Femur (tissue), 1 donor: Measurements from ENCODE around the gene FGGY.

Experiments used
- DNase-seq: peaks from one replicate; pipeline ENCODE4 v3.0.0-alpha.2; 2017

The FGGY gene

GRCh38 chr1:59666106-59666505 lies 369.2 kb downstream of the FGGY start:
- DNase-seq, result no peak

GRCh38 chr1:59667020-59667419 lies 370.1 kb downstream of the FGGY start:
- no peak for DNase-seq

- peak; percentile 49 for DNase-seq
Measured at GRCh38 chr1:59669752-59670312, 372.9 kb downstream of the FGGY start.

- no peak for DNase-seq
Measured at GRCh38 chr1:59670662-59671061, 373.8 kb downstream of the FGGY start.

DNA sequence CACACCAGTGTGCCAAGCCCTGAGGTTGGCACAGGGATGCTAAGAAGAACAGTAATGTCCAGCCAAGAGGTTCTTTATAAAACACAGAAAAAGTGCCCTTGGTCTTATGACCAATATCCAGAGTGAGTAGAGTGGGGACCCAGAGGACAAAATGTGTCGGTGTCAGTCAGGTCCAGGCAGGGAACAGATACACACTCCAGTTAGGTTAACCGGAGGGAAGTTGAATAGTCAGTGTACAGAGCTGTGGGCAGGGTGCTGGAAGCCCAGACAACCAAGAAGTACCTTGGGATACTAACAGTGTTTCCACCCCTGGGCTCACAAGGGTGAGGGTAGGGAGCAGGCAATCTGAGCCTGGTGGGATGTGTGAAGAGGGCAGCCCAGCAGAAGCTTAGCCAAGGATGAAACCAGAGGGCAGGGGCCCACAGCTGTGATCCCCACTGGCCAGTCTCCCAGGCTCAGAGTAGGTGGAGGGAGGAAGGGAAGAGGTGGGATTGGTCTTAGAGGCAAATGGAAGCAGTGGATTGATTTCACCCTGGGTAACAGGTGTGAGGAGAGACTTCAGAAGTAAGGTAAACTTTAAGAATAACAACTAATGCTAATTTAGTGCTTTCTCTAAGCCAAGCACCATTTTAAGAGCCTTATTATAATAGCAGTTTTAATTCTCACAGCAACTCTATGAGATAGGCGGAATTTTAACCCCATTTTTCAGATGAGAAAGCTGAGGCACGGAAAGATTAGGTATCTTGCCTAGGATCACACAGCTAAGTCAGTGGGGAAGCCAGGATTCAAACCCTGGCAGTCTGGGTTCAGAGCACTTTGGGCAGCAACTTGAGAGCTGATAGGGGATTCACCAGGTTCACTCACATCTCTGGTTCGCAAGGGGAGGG lies 374.4 kb downstream of the FGGY start:
- DNase-seq, result no peak

- no peak for DNase-seq
Measured at GRCh38 chr1:59671953-59672305, 375.0 kb downstream of the FGGY start.

- no peak for DNase-seq
Measured at GRCh38 chr1:59672851-59673572, 376.1 kb downstream of the FGGY start.

- no peak for DNase-seq
Measured at GRCh38 chr1:59673573-59674450, 376.9 kb downstream of the FGGY start.

GRCh38 chr1:59674595-59674994 lies 377.7 kb downstream of the FGGY start:
- DNase-seq, result no peak

DNA sequence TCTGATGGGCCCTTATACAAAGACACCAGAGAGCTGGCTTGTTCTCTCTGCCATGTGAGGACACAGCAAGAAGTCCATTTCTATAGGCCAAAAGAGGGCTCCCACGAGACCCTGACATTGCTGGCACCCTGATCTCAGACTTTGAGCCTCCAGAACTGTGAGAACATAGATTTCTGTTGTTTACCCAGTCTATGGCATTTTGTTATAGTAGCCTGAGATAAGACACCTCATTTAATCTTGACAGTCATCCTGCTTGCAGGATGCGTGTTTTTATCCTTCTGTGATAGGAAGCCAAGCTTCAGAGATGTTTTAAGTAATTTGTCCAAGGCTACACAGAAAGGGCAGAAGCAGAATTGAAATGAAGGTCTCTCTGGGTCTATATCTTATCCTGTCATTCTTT lies 379.0 kb downstream of the FGGY start:
- no peak for DNase-seq

DNA sequence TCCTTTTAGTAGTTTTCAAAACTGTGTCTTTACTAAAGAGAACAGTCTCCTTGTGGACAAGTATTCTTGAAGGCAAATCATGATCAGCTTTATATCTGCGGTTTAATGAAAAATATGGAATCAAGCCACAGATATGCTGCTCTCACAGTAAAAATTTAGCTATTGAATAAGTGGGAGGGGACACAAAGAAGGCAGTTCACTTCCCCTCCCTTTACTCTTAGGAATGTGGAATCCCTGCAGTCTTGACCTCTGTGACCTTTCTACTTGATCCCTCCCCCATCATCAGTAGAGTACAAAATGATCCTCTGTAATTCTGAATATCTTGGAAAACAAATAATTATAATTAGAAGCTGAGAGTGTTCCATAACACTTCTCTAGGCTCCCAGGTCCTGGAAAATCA lies 381.1 kb downstream of the FGGY start:
- DNase-seq, result no peak

DNA sequence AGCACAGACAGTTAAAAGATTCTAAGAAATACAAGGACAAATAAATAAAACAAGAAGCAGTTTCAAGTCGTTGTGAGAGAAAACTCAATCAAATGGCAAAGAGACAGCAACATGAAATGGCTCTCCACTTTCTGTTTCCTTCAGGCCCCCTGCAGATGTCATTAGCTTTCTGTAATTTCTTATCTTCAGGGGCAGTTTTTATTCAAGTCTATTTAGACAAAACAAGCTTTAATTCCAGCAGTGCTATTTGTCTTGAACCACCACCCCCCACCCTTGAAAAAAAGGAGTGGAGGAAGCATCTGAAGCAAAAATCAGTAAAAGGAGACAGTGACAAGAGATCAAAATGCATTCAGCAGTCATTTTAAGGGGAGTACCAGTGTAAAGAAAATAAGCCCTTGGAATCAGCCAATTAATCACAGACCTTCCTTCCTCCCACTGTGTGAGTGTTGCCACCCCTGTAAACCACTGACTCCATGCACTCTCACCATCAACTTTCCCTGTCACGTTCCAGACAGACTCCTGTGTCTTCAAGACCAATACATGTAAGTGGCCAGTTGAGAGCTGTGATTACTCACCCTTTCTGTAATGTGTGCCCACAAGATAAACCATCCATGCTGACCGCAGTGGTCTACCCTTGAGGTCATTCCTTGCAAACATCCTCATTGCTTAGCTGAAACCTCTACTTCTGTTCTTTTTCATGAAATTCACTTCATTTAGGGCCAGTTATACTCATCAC lies 381.8 kb downstream of the FGGY start:
- peak; percentile 49 for DNase-seq

DNA sequence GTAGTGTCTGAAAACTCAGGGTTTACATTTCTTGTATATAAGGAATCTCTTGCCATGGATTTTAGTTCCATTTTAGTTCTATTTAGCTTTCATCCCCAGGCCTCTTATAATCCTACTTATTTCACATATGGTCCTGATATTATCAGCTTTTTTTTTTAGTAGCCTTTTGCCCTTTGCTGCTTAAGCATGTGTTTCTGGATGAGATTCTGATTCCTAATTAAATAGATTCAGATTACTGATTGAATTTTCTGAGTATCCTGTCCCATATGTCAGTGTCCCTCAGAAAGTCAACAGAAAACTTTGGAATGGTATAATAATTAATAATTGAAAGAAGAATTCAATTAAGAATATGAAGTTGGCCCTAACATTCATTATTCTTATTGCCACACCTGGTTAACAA lies 383.1 kb downstream of the FGGY start:
- DNase-seq, result no peak

- no peak for DNase-seq
Measured at GRCh38 chr1:59682396-59683080, 385.6 kb downstream of the FGGY start.

DNA sequence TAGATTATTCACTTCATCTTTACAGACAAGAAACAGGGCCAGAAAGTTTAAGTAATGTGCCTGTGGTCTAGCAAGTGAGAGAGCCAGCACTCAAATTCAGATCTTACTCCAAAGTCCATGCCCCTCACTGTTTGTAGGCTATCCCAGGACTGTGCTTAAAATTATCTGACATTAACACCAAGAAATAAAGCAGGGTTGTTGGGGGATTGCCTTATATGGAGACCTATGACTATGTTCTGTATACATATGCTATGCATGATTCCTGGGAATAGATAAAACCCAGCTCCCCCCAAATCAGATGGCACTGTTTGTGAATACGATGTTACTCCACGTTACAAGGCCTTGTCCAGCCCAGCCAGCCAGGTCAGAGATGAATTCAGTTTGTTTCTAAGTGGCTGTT lies 386.3 kb downstream of the FGGY start:
- no peak for DNase-seq

GRCh38 chr1:59684698-59685097 lies 387.8 kb downstream of the FGGY start:
- DNase-seq, result no peak

GRCh38 chr1:59685101-59685500 lies 388.2 kb downstream of the FGGY start:
- no peak for DNase-seq

- no peak for DNase-seq
Measured at GRCh38 chr1:59685666-59686065, 388.8 kb downstream of the FGGY start.

DNA sequence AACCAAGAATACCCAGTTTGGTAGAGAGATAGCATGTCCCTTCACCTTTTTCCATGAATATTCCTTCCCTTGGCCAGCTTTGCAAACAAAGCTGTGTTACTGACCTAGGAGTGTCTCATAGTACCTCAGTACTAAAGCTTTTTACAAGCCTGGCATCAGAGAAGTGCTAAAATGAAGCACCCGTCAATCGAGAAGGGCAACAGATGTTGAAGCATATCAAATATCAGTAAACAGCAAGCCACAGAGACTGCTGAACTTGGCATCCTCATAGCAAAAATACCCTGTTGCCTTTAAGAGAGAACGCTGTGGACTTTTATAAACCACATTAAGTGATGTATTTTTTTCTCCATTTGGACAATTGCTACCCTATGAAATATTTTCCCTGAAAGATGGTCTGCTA lies 389.3 kb downstream of the FGGY start:
- DNase-seq, result no peak

- no peak for DNase-seq
Measured at GRCh38 chr1:59686574-59686973, 389.7 kb downstream of the FGGY start.

GRCh38 chr1:59687081-59687480 lies 390.2 kb downstream of the FGGY start:
- DNase-seq, result no peak

- no peak for DNase-seq
Measured at GRCh38 chr1:59688976-59689375, 392.1 kb downstream of the FGGY start.
